Fibroblast of lung (primary cell): ENCODE measurements around the gene CAPSL.
"Not testable (repeated sequence)": the region's sequence is repeated elsewhere in the genome, so short reads cannot be mapped to it uniquely, and the experiment has no call there.

ENCODE experiments used
- CTCF ChIP-seq, 2 donors: IDR thresholded peaks in 1 of 2; conservative IDR thresholded peaks in 1 of 2; 1 replicate in 1 of 2; 2 replicates in 1 of 2; pipeline ENCODE4 v1.5.1; 2011 to 2012; ENCODE audit warnings: low read length in 2 of 2, control low read depth in 1 of 2, inconsistent platforms in 1 of 2, low read depth in 1 of 2, mild to moderate bottlenecking in 1 of 2
- EZH2 ChIP-seq: IDR thresholded peaks from 2 replicates; pipeline ENCODE4 v1.5.1; 2012; ENCODE audit warnings: low read length, control low read depth, mild to moderate bottlenecking; ENCODE audit errors: missing control alignments

GRCh38 chr5:35892799-35893198 is 45.6 kb downstream of the CAPSL start:
- TF ChIP-seq CTCF (conservative IDR thresholded peaks at IDR 0.05 in 1 of 2, IDR thresholded peaks at IDR 0.05 in 1 of 2; ENCODE audit: low read depth in 1 of 2, low read length in 2 of 2); EZH2: not testable (repeated sequence)
